C4-2B (cell line): ENCODE data around the gene AP1G2.

Experiments
- H3K27ac ChIP-seq: fragments of 450-650 bp; 2 replicates; pipeline ENCODE4 v1.5.1; 2017
- ZFX ChIP-seq: fragments of 450-650 bp; IDR thresholded peaks from 2 replicates; pipeline ENCODE4 v1.6.1; 2017
- TF ChIP-seq, protein P1 (sequence below): fragments of 450-650 bp; conservative IDR thresholded peaks from 2 replicates; pipeline ENCODE4 v1.5.1; 2017; ENCODE audit warnings: mild to moderate bottlenecking

AP1G2 gene

DNA sequence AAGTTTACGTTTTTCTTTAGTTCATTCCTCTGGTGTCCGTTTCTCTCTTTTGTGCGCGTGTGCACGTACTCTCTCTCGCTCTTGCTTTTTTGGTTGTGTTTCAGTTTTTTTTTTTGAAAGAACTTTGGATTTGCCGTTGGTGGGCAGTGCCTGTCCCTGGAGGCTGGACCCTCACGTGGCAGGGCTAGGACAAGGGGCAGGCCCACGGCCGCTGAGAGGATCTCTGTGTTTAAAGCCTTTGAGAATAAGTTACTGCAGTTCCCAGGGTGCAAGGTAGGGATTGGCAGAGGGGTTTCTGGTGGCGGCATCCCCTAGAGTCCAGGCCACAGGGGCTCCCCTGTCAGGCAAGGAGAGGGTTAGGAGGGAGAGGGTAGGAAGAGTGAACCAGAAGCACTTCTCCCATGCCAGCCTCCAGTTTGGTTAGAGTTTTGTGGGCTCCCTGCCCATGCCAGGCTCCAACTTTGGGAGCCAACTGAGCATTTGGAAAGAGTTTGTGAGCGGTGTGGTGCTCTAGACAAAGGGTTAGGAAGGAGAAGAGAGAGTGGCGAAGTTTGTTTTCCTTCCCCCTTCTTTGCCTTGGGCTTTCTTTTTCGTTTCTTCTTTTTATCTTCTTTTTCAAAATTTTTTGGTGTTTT, 46.6 kb downstream of the AP1G2 start:
- TF ChIP-seq, protein P1, sequence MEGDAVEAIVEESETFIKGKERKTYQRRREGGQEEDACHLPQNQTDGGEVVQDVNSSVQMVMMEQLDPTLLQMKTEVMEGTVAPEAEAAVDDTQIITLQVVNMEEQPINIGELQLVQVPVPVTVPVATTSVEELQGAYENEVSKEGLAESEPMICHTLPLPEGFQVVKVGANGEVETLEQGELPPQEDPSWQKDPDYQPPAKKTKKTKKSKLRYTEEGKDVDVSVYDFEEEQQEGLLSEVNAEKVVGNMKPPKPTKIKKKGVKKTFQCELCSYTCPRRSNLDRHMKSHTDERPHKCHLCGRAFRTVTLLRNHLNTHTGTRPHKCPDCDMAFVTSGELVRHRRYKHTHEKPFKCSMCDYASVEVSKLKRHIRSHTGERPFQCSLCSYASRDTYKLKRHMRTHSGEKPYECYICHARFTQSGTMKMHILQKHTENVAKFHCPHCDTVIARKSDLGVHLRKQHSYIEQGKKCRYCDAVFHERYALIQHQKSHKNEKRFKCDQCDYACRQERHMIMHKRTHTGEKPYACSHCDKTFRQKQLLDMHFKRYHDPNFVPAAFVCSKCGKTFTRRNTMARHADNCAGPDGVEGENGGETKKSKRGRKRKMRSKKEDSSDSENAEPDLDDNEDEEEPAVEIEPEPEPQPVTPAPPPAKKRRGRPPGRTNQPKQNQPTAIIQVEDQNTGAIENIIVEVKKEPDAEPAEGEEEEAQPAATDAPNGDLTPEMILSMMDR: no peak
- no peak overlapping the region for H3K27ac ChIP-seq

DNA sequence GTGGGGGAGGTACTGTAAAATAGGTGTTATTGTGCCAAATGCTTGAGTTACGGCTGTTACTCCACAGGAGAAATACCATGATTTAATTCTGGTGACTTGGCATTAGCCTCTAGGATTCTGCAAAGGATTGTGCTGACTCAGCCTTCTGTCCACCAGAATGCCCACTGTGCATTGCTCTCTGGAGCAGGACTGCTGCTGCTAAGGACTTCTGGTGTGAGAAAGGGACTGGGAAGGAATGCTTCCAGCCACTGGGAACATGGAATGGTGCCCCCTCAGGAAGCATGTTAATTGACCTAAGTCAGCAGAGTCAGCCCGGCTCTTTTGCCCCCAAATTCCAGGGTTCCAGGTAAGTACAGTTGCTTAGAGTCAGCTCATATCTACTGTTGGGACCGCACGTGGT, 48.9 kb downstream of the AP1G2 start:
- TF ChIP-seq, protein P1: no peak
- TF ChIP-seq ZFX: no peak
- H3K27ac ChIP-seq: no peak overlapping the region

DNA sequence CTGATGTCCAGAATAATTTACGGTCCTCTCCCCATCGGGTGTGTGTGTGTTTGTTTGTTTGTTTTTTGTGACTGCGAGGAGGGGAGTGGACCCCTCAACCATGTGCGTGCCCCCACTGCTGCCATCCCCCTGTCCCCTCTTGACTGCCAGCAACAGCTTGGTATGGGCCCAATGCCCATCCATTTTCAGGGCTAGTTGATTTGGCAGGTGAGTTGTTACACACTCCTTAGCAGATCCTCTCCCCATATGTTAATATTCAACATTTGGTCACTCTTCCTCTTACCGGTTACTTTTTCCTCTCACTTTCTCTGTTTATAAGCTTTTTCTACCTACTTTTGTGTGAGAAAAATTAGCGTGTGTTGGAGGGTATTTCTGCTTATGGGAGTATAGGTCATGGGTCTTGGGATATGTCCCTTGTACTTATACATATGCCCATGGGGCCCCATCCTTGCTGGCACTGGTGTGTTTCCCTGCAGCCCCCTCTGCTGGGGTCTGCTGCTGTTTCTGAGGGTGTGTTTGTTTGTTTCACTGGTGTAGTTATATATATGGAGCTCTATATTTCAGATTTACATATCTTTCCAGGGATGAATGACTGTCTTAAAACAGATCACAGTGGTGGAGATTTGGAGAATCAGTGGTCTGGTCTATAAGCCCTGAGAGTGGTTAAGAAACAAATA, 49.8 kb downstream of the AP1G2 start:
- H3K27ac ChIP-seq: no peak overlapping the region
- no peak for TF ChIP-seq ZFX
- TF ChIP-seq, protein P1: no peak

DNA sequence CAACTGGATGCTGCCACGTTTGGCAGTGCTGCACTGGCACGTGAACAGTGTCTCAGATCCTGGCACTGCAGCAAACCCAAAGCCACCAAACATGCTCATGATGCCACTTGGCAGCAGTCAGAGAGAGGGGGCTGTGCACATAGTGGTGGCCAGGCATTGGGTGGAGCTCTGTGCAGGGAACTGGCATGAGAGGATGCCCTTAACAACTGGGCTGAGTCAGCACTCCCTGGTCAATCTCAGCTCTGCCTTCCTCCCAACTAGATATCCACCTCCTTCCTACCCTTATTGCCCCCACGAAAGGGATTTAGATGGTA, 53.0 kb downstream of the AP1G2 start:
- no peak overlapping the region for H3K27ac ChIP-seq
- TF ChIP-seq ZFX: no peak
- TF ChIP-seq, protein P1: no peak

DNA sequence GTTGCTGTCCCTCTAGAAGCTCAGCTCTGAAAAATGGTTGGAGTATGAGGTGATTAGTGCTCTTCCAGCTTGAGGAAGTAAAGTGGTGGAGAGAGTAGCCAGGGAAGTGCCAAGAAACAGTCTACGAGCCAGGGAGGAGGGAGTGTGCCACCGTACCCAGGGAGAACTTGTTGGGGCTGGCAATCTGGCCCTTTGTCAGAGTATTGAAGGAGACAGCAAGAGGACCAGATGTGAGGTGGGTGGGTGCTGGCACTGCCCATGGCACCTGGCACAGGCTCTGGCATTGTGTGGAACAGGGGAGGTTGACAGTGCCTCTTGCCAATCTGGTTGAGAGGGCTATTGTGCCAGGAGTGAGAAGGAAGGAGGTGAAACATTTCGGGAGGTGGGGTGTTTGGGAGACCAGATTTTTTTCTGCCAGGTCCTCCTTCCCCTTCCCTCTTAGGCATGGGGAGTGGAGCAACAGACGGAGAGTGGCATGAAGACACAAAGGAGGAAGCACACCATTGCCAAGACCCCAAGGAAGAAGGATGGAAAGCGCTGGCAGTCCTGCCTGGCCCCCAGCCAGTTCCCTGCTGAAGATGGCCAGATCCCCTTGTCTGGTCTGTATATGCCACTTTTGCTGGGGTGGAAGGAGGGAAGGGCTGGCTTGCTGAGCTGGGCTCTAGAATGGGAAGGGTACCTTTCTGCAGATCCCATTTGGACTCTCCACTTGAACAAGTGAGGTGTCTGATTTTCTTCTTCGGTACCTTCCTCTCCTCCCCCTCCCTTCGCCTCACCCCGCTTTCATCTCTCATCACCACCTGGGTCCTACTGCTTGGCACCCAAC, 53.6 kb downstream of the AP1G2 start:
- no peak overlapping the region for H3K27ac ChIP-seq
- TF ChIP-seq, protein P1: no peak
- TF ChIP-seq ZFX: no peak

DNA sequence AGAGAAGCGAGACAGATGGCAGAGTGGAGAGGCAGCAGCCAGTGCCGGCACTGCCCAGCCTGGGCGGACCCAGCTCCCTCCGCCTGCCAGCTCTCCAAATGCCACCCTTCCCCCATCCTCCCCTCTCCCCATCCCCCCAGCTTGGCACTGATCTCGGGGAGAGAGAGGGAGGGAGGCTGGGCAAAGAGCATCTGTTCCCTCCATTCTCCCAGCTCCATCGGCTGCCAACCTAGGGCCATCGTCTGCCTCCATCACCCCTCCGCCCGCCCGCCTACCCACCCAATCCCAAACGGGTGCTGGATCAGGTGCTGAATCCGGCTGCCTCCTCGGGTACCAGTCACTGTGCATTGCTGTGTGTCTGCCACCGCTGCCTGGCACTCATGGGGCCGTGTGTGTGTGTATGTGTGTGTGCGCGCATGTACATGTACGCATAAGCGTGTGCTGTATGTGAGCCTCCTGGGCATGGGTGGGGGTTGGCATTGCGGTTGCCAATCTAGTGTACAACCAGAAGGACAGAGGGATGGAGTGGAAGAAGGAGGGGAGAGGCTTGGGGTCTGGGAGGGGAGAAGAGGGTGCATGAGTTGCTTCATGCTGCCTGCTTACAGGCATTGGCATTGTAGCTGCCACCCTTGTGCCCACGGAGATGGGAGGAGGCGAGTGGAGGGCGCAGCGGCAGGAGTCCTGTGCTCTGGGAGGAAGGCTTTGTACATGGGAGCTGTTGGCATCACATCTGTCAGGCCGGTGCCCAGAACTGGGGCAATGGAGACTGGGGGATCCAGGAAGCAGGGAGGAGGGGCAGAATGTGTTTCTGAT, 54.4 kb downstream of the AP1G2 start:
- TF ChIP-seq, protein P1: no peak
- no peak for TF ChIP-seq ZFX
- no peak overlapping the region for H3K27ac ChIP-seq
